ENCODE results near the gene ZBTB20. TPM values are rescaled to one million over a fixed set of nuclear protein-coding genes. Genes with fewer than 3 reads are reported as not detected.

The ZBTB20 gene
- total RNA-seq, 2 donors from 2014 or later, result 112 to 120 TPM

GRCh38 chr3:114417265-114417664 is 729.8 kb downstream of the ZBTB20 start:
- ATAC-seq (ENCODE audit: insufficient number of reproducible peaks, low FRiP score, low read depth), result no peak
- Histone ChIP-seq H3K9me3 (no peaks in the 10 kb centered on the region), H3K27me3 (replicated peaks; ENCODE audit: insufficient read depth) (no peaks in the 10 kb centered on the region), H3K36me3 (no peaks in the 10 kb centered on the region), H3K4me1 (ENCODE audit: control insufficient read depth in 1 of 2, low read depth in 2 of 2) (peaks cover 4 to 28% of the 10 kb centered on the region in 2 donors), H3K4me3 (no peak overlapping the region), H3K27ac (no peak overlapping the region)
- DNase-seq (ENCODE audit: low spot score), result no peak
- TF ChIP-seq, protein P1, sequence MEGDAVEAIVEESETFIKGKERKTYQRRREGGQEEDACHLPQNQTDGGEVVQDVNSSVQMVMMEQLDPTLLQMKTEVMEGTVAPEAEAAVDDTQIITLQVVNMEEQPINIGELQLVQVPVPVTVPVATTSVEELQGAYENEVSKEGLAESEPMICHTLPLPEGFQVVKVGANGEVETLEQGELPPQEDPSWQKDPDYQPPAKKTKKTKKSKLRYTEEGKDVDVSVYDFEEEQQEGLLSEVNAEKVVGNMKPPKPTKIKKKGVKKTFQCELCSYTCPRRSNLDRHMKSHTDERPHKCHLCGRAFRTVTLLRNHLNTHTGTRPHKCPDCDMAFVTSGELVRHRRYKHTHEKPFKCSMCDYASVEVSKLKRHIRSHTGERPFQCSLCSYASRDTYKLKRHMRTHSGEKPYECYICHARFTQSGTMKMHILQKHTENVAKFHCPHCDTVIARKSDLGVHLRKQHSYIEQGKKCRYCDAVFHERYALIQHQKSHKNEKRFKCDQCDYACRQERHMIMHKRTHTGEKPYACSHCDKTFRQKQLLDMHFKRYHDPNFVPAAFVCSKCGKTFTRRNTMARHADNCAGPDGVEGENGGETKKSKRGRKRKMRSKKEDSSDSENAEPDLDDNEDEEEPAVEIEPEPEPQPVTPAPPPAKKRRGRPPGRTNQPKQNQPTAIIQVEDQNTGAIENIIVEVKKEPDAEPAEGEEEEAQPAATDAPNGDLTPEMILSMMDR (IDR thresholded peaks at IDR 0.05), result no peak

DNA sequence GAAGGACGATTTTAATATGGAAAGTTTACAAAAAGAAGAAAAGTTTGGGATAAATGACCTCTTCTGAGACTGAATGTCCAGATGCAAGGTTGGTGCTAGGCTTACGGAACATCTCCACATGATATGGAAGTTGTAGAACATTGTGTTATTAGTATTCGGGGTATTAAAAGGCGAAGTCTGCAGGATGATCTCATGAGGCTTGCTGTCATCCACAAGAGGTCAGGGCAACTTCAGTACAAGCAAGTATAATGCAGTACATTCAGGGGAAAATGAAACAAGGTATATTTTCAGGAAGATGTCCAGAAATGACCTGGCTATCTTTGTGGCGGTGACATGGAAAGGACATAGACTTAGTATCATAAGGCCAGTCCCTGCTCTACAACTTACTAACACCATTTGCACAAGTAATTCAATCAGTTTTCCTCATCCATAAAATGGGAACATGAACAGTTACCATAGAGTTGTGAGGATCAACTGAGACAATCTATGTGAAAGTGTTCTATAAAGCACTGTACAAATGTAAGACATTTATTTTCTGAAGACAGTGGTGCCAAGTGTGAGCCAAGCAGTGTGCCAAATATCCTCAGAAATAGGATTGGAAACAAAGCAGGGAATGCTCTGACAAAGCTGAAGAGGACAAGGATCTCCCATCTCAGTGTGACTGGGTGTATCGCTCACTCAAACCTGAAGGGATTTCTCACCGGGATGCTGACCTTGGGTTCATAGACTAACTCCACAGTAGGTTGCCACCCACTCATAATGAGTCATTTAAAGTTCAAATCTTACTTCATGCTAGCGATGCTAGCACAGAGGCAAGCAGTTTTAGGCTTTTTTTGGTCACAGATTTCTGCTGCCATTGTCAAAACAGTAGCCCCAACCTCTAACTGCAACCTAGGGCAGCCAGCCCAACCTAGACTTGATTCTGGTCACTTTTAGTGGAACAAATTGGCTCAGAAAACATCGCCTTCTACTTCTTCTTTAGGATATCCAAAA is 735.0 kb downstream of the ZBTB20 start:
- Histone ChIP-seq H3K9me3 (no peaks in the 10 kb centered on the region), H3K36me3 (no peaks in the 10 kb centered on the region), H3K4me1 (ENCODE audit: control insufficient read depth in 1 of 2, low read depth in 2 of 2) (peaks cover 13 to 27% of the 10 kb centered on the region in 2 donors), H3K27ac (peak overlapping the region; percentile 10 to 23), H3K4me3 (no peak overlapping the region), H3K27me3 (replicated peaks; ENCODE audit: insufficient read depth) (no peaks in the 10 kb centered on the region)
- ATAC-seq (ENCODE audit: insufficient number of reproducible peaks, low FRiP score, low read depth), result peak; percentile 68
- DNase-seq (ENCODE audit: low spot score), result no peak
- TF ChIP-seq, protein P1 (IDR thresholded peaks at IDR 0.05), result no peak

DNA sequence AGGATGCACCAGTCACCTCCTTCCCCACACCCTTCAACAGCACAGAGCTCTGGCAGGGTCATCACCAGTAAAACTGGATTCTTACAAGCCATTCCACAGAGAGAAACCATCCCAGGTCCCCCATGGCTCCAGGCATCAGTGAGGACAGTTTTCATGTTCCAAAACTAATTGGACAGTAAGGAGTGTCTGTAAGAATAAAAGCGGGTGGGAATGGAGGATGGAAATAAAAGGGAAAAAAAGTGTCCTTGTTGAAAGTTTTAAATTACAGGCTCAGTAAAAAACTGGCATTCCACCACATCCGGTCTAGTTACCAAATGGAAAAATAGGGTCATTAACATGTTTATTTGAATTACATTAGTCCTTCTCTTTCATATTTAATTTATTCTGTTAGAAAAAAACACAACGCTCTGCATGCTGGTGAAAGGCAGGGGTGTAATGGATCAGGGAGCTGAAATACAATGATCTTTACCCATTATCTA is 735.9 kb downstream of the ZBTB20 start:
- Histone ChIP-seq H3K9me3 (no peaks in the 10 kb centered on the region), H3K27me3 (replicated peaks; ENCODE audit: insufficient read depth) (no peaks in the 10 kb centered on the region), H3K36me3 (no peaks in the 10 kb centered on the region), H3K4me3 (no peak overlapping the region), H3K27ac (peak overlapping the region in 1 of 2 donors; percentile 9), H3K4me1 (ENCODE audit: control insufficient read depth in 1 of 2, low read depth in 2 of 2) (peaks cover 13 to 35% of the 10 kb centered on the region in 2 donors)
- ATAC-seq (ENCODE audit: insufficient number of reproducible peaks, low FRiP score, low read depth) (no peak), DNase-seq (ENCODE audit: low spot score) (no peak)
- TF ChIP-seq, protein P1 (IDR thresholded peaks at IDR 0.05), result no peak

DNA sequence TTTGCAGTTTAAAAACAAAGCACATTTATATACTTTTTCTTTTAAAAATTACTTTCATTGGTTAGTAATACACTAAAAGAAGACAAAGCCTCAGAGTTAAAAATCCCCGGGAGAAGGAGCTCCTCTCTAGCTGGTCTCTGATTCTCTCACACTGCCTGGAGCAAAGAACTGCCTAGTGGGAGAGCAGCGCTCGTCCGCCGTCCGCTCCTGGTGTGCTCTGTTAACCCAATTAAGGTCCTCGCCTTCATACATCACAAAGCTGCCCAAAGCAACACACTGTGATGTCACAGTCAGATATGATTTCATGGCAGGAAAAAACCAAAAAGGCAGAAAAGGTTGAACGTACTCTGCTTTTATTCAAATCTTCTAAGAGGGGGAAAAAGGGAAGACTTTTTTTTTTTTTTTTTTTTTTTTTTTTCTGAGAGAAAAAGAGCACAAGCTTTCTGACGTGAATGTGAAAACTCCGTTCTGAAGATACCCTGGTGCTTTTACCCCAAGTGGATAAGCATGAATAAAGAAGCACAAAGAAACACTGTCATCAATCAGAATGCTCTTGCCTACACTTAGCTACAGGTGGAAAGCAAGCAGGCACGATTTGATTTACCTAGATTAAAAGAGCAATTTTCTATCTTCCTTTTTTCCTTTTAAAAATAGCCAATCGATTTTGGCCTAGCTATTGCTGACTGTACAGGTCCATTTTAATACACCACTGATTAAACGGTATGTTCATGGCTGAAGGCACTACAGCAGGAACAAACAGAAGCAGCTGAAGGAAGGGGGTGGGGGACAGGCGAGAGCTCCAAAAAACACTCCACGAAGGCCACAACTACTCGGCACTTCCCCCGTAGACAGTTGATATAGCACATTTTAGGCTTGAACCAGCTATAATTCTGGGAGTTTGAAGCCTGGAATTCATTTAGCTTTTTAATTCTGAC is 738.1 kb downstream of the ZBTB20 start:
- no peaks in the 10 kb centered on the region for H3K27me3 ChIP-seq (replicated peaks; ENCODE audit: insufficient read depth)

More for the DNA sequence above, 738.1 kb downstream of the ZBTB20 start:
- no peak overlapping the region for H3K27ac ChIP-seq
- no peaks in the 10 kb centered on the region for H3K9me3 ChIP-seq
- H3K4me3 ChIP-seq, result no peak overlapping the region
- no peaks in the 10 kb centered on the region for H3K36me3 ChIP-seq
- TF ChIP-seq, protein P1 (IDR thresholded peaks at IDR 0.05), result no peak
- no peak for ATAC-seq (ENCODE audit: insufficient number of reproducible peaks, low FRiP score, low read depth)
- no peak for DNase-seq (ENCODE audit: low spot score)
- peaks cover 19 to 52% of the 10 kb centered on the region in 2 donors for H3K4me1 ChIP-seq (ENCODE audit: control insufficient read depth in 1 of 2, low read depth in 2 of 2)
